Measurements from ENCODE around the gene TMC8.
A peak's percentile ranks its signal among the peaks of the same experiment; 100 is the strongest.

DNA sequence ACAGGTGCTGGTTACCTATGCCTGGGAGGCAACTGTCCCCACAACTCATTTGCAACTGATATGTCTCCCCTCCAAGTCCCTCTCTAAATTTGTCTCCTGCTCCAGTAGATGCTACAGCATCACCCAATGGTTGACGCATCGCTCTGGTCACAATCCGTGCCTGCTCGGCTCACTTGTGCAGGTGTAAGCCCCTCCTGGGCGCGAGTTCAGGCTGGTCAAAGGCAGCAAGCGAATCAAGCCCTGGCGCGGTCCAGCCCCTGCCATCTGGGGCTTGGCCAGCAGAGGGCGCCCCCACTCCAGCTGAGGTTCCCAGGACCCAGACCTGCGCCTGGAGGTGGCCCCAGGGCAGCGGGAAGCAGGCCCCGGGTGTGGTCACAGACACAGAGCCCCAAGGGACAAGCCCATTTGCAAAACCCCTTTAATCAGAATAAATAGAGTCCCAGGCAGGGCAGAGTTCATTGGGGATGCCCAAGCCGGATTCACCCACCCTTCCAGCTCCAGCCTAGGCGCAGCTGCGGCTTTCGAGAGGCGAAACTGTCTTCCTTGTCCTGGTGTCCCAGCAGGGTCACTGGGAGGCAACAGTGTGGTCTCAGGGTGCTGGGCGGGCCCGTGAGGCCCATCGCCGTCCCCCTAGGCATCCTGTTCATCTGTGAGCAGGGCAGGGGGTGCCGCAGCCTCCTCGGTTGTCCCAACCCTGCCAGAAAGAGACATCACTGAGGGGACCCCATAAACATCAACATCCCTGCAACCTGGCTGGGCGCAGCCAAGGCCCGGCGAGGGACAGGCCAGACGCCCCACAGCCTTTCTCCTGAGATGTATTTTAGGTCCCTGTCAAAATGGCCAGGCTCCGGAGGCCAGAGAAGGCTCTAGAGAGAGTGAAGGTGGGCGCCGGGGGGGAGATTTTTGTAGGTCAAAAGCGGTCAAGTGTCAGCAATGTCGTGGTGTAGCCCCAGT, 17.8 kb upstream of the TMC8 start:
- TF ChIP-seq POLR2A (IDR thresholded peaks at IDR 0.05; ENCODE audit: low read depth): no peak
- TF ChIP-seq, protein P1, sequence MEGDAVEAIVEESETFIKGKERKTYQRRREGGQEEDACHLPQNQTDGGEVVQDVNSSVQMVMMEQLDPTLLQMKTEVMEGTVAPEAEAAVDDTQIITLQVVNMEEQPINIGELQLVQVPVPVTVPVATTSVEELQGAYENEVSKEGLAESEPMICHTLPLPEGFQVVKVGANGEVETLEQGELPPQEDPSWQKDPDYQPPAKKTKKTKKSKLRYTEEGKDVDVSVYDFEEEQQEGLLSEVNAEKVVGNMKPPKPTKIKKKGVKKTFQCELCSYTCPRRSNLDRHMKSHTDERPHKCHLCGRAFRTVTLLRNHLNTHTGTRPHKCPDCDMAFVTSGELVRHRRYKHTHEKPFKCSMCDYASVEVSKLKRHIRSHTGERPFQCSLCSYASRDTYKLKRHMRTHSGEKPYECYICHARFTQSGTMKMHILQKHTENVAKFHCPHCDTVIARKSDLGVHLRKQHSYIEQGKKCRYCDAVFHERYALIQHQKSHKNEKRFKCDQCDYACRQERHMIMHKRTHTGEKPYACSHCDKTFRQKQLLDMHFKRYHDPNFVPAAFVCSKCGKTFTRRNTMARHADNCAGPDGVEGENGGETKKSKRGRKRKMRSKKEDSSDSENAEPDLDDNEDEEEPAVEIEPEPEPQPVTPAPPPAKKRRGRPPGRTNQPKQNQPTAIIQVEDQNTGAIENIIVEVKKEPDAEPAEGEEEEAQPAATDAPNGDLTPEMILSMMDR (IDR thresholded peaks at IDR 0.05): peak; percentile 98 to 100 (median 99)
- no peak for TF ChIP-seq EP300 (IDR thresholded peaks at IDR 0.05)
- TF ChIP-seq POLR2AphosphoS5 (IDR thresholded peaks at IDR 0.05): peak; percentile 36 to 44

Data from esophagus muscularis mucosa (tissue), 4 donors.